ENCODE measurements around the gene NOXA1.

- TF ChIP-seq RAD21 (CRISPR knock-in tag; conservative IDR thresholded peaks at IDR 0.05 in 1 of 2, IDR thresholded peaks at IDR 0.05 in 1 of 2) (no peak), FOXA1 (IDR thresholded peaks at IDR 0.05; ENCODE audit: borderline replicate concordance) (no peak), FOXK2 (conservative IDR thresholded peaks at IDR 0.05 in 1 of 2, IDR thresholded peaks at IDR 0.05 in 1 of 2; ENCODE audit: low read depth in 2 of 2) (no peak), SMARCA4 (IDR thresholded peaks at IDR 0.05) (no peak), ZFP30 (CRISPR knock-in tag; IDR thresholded peaks at IDR 0.05; ENCODE audit: borderline replicate concordance) (no peak), RFX5 (IDR thresholded peaks at IDR 0.05; ENCODE audit: low read depth, low read length) (no peak), CBX1 (IDR thresholded peaks at IDR 0.05; ENCODE audit: low read depth) (no peak), ELF4 (CRISPR knock-in tag; IDR thresholded peaks at IDR 0.05) (no peak), RBM25 (IDR thresholded peaks at IDR 0.05; ENCODE audit: low read depth, low read length, severe bottlenecking) (no peak)
- TF ChIP-seq, protein P1, sequence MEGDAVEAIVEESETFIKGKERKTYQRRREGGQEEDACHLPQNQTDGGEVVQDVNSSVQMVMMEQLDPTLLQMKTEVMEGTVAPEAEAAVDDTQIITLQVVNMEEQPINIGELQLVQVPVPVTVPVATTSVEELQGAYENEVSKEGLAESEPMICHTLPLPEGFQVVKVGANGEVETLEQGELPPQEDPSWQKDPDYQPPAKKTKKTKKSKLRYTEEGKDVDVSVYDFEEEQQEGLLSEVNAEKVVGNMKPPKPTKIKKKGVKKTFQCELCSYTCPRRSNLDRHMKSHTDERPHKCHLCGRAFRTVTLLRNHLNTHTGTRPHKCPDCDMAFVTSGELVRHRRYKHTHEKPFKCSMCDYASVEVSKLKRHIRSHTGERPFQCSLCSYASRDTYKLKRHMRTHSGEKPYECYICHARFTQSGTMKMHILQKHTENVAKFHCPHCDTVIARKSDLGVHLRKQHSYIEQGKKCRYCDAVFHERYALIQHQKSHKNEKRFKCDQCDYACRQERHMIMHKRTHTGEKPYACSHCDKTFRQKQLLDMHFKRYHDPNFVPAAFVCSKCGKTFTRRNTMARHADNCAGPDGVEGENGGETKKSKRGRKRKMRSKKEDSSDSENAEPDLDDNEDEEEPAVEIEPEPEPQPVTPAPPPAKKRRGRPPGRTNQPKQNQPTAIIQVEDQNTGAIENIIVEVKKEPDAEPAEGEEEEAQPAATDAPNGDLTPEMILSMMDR (IDR thresholded peaks at IDR 0.05 in 2 of 3, conservative IDR thresholded peaks at IDR 0.05 in 1 of 3; ENCODE audit: insufficient read depth in 2 of 3, low read depth in 1 of 3, low read length in 3 of 3) = no peak
These were observed 37.4 kb downstream of the NOXA1 start for GRCh38 chr9:137460363-137461315.
